ENCODE results near the gene RGS12.

Gene RGS12

DNA sequence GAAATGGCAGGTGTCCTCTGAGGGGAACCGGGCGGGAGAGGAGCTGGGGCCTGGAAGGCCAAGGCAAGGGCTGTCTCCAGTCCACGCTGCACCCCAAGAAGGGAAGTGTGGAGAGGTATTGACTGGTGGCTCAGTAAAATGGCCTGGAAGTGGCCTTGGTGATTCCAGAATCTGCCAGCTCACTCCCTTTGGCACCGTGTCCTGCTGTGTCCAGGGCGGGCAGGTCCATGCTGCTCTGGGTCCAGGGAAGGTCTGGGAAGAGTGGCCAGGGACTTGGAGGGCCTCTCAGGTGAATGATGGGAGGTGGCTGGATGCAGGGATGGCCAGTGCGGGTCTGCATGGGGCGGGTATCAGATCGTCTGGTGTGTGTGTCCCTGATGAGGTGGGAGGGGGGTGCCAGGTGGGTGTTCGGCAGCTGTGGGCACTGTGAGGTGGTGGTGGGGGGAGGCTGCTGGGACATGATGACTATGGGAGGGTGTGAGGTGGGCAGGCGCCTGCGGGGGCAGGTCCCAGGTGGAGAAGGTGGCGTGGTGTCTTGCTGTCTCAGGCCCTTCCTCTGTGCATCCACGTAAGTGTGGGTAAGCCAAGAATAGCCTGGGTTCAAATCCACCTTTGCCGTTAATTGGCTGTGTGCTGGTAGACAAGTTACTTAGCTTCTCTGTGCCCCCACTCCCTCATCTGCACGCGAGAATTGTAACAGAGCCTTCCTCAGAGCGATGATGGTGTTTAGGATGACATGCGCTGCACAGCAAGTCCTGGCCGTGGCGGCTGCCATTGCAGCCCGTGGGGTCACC lies 17.7 kb downstream of the RGS12 start:
- H3K9ac ChIP-seq (ENCODE audit: low read length) = no peak overlapping the region
- H3K79me2 ChIP-seq (ENCODE audit: insufficient read depth, low read length) = no peaks in the 10 kb centered on the region
- no peaks in the 10 kb centered on the region for H3K36me3 ChIP-seq (ENCODE audit: insufficient read depth, low read length)
- H3F3A ChIP-seq (ENCODE audit: insufficient read depth, low read length) = no peaks in the 10 kb centered on the region
- no peaks in the 10 kb centered on the region for H4K20me1 ChIP-seq (ENCODE audit: insufficient read depth, low read length)
- no peaks in the 10 kb centered on the region for H3K9me2 ChIP-seq (ENCODE audit: low read depth, low read length)
- no peaks in the 10 kb centered on the region for H3K9me3 ChIP-seq (ENCODE audit: low read length)
- H3K4me2 ChIP-seq (ENCODE audit: low read length) = no peak overlapping the region
- no peak overlapping the region for H2AFZ ChIP-seq (ENCODE audit: low read length)
- H3K4me1 ChIP-seq (ENCODE audit: insufficient read depth, low read length, severe bottlenecking) = no peaks in the 10 kb centered on the region
- no peaks in the 10 kb centered on the region for H3K27me3 ChIP-seq (ENCODE audit: insufficient read depth, low read length)
- TF ChIP-seq EZH2 (IDR thresholded peaks at IDR 0.05; ENCODE audit: borderline replicate concordance, low read length) = no peak
- TF ChIP-seq, protein P1, sequence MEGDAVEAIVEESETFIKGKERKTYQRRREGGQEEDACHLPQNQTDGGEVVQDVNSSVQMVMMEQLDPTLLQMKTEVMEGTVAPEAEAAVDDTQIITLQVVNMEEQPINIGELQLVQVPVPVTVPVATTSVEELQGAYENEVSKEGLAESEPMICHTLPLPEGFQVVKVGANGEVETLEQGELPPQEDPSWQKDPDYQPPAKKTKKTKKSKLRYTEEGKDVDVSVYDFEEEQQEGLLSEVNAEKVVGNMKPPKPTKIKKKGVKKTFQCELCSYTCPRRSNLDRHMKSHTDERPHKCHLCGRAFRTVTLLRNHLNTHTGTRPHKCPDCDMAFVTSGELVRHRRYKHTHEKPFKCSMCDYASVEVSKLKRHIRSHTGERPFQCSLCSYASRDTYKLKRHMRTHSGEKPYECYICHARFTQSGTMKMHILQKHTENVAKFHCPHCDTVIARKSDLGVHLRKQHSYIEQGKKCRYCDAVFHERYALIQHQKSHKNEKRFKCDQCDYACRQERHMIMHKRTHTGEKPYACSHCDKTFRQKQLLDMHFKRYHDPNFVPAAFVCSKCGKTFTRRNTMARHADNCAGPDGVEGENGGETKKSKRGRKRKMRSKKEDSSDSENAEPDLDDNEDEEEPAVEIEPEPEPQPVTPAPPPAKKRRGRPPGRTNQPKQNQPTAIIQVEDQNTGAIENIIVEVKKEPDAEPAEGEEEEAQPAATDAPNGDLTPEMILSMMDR (IDR thresholded peaks at IDR 0.05; ENCODE audit: low read length) = no peak
- no peak overlapping the region for H3K4me3 ChIP-seq (ENCODE audit: low read depth, low read length, poor library complexity, severe bottlenecking)
- no peak overlapping the region for H3K27ac ChIP-seq (ENCODE audit: low read depth, low read length, poor library complexity, severe bottlenecking)

DNA sequence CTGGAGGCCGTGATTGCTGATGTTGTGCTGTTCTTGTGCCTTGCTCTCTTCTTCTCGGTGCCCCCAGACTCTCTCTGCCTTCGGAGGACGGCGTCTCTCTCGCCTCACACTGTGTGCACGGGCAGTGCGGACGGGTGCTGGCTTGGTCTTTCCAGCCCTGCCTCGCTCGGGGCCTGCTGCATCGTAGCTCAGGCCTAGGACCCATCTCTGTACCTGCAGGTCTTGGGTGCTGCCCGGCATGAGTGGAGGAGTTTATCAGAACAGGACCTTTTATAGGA lies 18.2 kb downstream of the RGS12 start:
- H3K4me2 ChIP-seq (ENCODE audit: low read length) = no peak overlapping the region

DNA sequence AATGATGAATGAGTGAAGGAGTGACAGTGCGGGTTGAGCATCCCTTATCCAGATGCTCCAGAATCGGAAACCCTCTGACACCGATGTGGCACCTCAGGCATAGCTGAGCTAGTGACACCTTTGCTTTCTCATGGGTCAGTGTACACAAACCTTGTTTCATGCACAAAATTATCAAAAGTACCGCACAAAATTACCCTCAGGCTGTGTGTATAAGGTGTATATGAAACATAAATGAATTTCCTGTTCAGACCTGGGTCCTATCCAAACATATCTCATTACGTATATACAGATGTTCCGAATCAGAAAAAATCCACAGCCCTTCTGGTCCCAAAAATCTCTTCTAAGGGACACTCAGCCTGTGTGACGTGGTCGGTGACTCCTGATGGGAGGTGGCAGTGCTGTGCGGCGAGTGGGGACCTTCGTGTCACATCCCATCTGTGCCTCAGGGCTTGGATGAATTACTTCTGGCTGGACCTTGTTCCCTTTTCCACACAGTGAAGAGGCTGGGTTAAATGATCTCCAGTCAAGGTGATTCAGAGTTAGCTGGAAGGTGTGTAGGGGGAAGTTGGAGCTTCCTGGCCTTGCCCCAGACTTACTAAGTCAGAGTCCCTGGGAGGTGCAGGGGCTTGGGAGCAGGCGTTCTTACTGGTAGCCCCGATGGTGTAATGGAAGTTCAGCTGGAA lies 18.8 kb downstream of the RGS12 start:
- Histone ChIP-seq H3K27ac (ENCODE audit: low read depth, low read length, poor library complexity, severe bottlenecking) (no peak overlapping the region), H3K27me3 (ENCODE audit: insufficient read depth, low read length) (no peaks in the 10 kb centered on the region)

More for the DNA sequence above, 18.2 kb downstream of the RGS12 start:
- Histone ChIP-seq H3K27me3 (ENCODE audit: insufficient read depth, low read length) (no peaks in the 10 kb centered on the region), H3K9ac (ENCODE audit: low read length) (no peak overlapping the region), H3K27ac (ENCODE audit: low read depth, low read length, poor library complexity, severe bottlenecking) (no peak overlapping the region), H4K20me1 (ENCODE audit: insufficient read depth, low read length) (no peaks in the 10 kb centered on the region), H3K9me3 (ENCODE audit: low read length) (no peaks in the 10 kb centered on the region), H3K79me2 (ENCODE audit: insufficient read depth, low read length) (no peaks in the 10 kb centered on the region), H2AFZ (ENCODE audit: low read length) (no peak overlapping the region), H3K4me1 (ENCODE audit: insufficient read depth, low read length, severe bottlenecking) (no peaks in the 10 kb centered on the region), H3K9me2 (ENCODE audit: low read depth, low read length) (no peaks in the 10 kb centered on the region), H3F3A (ENCODE audit: insufficient read depth, low read length) (no peaks in the 10 kb centered on the region), H3K4me3 (ENCODE audit: low read depth, low read length, poor library complexity, severe bottlenecking) (no peak overlapping the region), H3K36me3 (ENCODE audit: insufficient read depth, low read length) (no peaks in the 10 kb centered on the region)
- TF ChIP-seq, protein P1 (IDR thresholded peaks at IDR 0.05; ENCODE audit: low read length) = no peak
- no peak for TF ChIP-seq EZH2 (IDR thresholded peaks at IDR 0.05; ENCODE audit: borderline replicate concordance, low read length)

More for the DNA sequence above, 18.8 kb downstream of the RGS12 start:
- no peak overlapping the region for H3K4me3 ChIP-seq (ENCODE audit: low read depth, low read length, poor library complexity, severe bottlenecking)
- H3K9me3 ChIP-seq (ENCODE audit: low read length) = no peaks in the 10 kb centered on the region
- no peaks in the 10 kb centered on the region for H3F3A ChIP-seq (ENCODE audit: insufficient read depth, low read length)
- H3K9ac ChIP-seq (ENCODE audit: low read length) = no peak overlapping the region
- no peaks in the 10 kb centered on the region for H3K79me2 ChIP-seq (ENCODE audit: insufficient read depth, low read length)
- H4K20me1 ChIP-seq (ENCODE audit: insufficient read depth, low read length) = no peaks in the 10 kb centered on the region
- H2AFZ ChIP-seq (ENCODE audit: low read length) = no peak overlapping the region
- no peaks in the 10 kb centered on the region for H3K9me2 ChIP-seq (ENCODE audit: low read depth, low read length)
- TF ChIP-seq, protein P1 (IDR thresholded peaks at IDR 0.05; ENCODE audit: low read length) = no peak
- TF ChIP-seq EZH2 (IDR thresholded peaks at IDR 0.05; ENCODE audit: borderline replicate concordance, low read length) = no peak
- H3K4me2 ChIP-seq (ENCODE audit: low read length) = no peak overlapping the region
- no peaks in the 10 kb centered on the region for H3K36me3 ChIP-seq (ENCODE audit: insufficient read depth, low read length)
- no peaks in the 10 kb centered on the region for H3K4me1 ChIP-seq (ENCODE audit: insufficient read depth, low read length, severe bottlenecking)

Measured in OCI-LY1 (cell line).